Testis (tissue), 3 donors: ENCODE measurements around the gene TFE3. TPM values are rescaled to one million over a fixed set of nuclear protein-coding genes. Genes with fewer than 3 reads are reported as not detected.

Experiments used
- DNase-seq: peaks from one replicate; pipeline ENCODE4 v3.0.0-alpha.2; 2019
- H3K27ac ChIP-seq, 2 donors: fragments of 200-600 bp; sonication (generic); one replicate each; pipeline ENCODE4 v1.5.1; 2019
- H3K27me3 ChIP-seq: fragments of 200-600 bp; sonication (generic); one replicate; pipeline ENCODE4 v1.5.1; 2019
- H3K36me3 ChIP-seq: fragments of 200-600 bp; sonication (generic); one replicate; pipeline ENCODE4 v1.5.1; 2017; ENCODE audit warnings: low read depth; ENCODE audit errors: missing control alignments
- H3K4me1 ChIP-seq: fragments of 200-600 bp; sonication (generic); one replicate; pipeline ENCODE4 v1.5.1; 2019
- H3K4me3 ChIP-seq, 2 donors: fragments of 200-600 bp; sonication (generic); one replicate each; pipeline ENCODE4 v1.5.1; 2017 to 2019
- H3K9me3 ChIP-seq: fragments of 200-600 bp; sonication (generic); one replicate; pipeline ENCODE4 v1.5.1; 2017
- CTCF ChIP-seq, 3 experiments: fragments of 450-650 bp in 2 of 3; fragments of 200-600 bp in 1 of 3; sonication (generic) in 1 of 3; IDR thresholded peaks; one replicate each; pipeline ENCODE4 v1.5.1; 2016 to 2019; ENCODE audit warnings: antibody characterized with exemption in 3 of 3, mild to moderate bottlenecking in 2 of 3, moderate library complexity in 1 of 3
- POLR2A ChIP-seq: fragments of 450-650 bp; IDR thresholded peaks from one replicate; pipeline ENCODE4 v1.6.1; 2017; ENCODE audit warnings: antibody characterized with exemption, mild to moderate bottlenecking, moderate library complexity
- WGBS, 2 donors: methylation state at CpG; one replicate each; pipeline ENCODE4 v1.1.5; 2018; 5-methylcytosine and 5-hydroxymethylcytosine counted together
- intact Hi-C: fragments of 100-400 bp; cut with DNase I; formaldehyde crosslinking; loops from one replicate; pipeline ENCODE4 v1.15.1; 2023; ENCODE audit warnings: low total_unique reads
- polyA plus RNA-seq: library from polyadenylated mRNA; stranded (reverse); fragments of 350-450 nt; fragmentation: Illumina TruSeq; extraction: RNeasy Lipid Tissue Mini Kit (QIAGEN cat#74804); gene quantifications from one replicate; pipeline ENCODE4 v1.2.3, GENCODE V29; 2014; ENCODE audit warnings: low read depth, low replicate concordance; ENCODE audit not compliant: insufficient read depth
- total RNA-seq, 2 donors: library from RNA; depleted of rRNA; stranded (reverse); fragments of >200 nt; gene quantifications; one replicate each; pipeline ENCODE4 v1.2.3, GENCODE V29; 2016

Gene TFE3
- total and polyA plus RNA-seq, 3 donors from 2014 or later = 29.3 to 66.0 (median 53.9) TPM

GRCh38 chrX:49003696-49004095, 39.5 kb downstream of the TFE3 start:
- TF ChIP-seq CTCF (IDR thresholded peaks at IDR 0.05) (no peak), POLR2A (no peak)
- H3K27ac ChIP-seq = no peak overlapping the region
- 50 to 74% methylated on average over 5 of the region's 5 CpGs for WGBS, 2 donors
- intact Hi-C loops = no loop called here
- H3K9me3 ChIP-seq = no peaks in the 10 kb centered on the region
- peaks cover 4% of the 10 kb centered on the region for H3K4me1 ChIP-seq
- no peak for DNase-seq
- no peak overlapping the region for H3K4me3 ChIP-seq
- no peaks in the 10 kb centered on the region for H3K36me3 ChIP-seq
- no peaks in the 10 kb centered on the region for H3K27me3 ChIP-seq

- H3K27me3 ChIP-seq = no peaks in the 10 kb centered on the region
- H3K36me3 ChIP-seq = no peaks in the 10 kb centered on the region
- H3K4me1 ChIP-seq = peaks cover 4% of the 10 kb centered on the region
- WGBS, 2 donors = 0 to 2% methylated on average over 16 to 34 of the region's 38 CpGs
- no peaks in the 10 kb centered on the region for H3K9me3 ChIP-seq
- DNase-seq = peak; percentile 78
- peak within 1 kb of the TSS; percentile 61 to 73 for H3K4me3 ChIP-seq
- peak within 1 kb of the TSS; percentile 84 to 89 for H3K27ac ChIP-seq
- TF ChIP-seq CTCF (IDR thresholded peaks at IDR 0.05) (peak in 1 of 3 experiments; percentile 1), POLR2A (peak; percentile 57)
- intact Hi-C loops = no loop called here
Measured at GRCh38 chrX:49002091-49002935, 40.8 kb downstream of the TFE3 start, which contains the start of gene GRIPAP1. TSS of gene GRIPAP1 (minus strand) at chrX:49002264. CDS start at chrX:49002229, 35 bp downstream.

GRCh38 chrX:49001521-49002090, 41.6 kb downstream of the TFE3 start:
- Histone ChIP-seq H3K4me1 (peaks cover 4% of the 10 kb centered on the region), H3K27me3 (no peaks in the 10 kb centered on the region), H3K36me3 (no peaks in the 10 kb centered on the region), H3K4me3 (peak overlapping the region; percentile 61 to 73), H3K27ac (peak overlapping the region; percentile 84 to 89), H3K9me3 (no peaks in the 10 kb centered on the region)
- peak; percentile 65 for DNase-seq
- intact Hi-C loops = no loop called here
- no peak for TF ChIP-seq POLR2A
- TF ChIP-seq CTCF (IDR thresholded peaks at IDR 0.05) = no peak
- 2% methylated on average over 16 to 17 of the region's 17 CpGs for WGBS, 2 donors

- Histone ChIP-seq H3K27ac (no peak overlapping the region), H3K4me1 (peaks cover 4% of the 10 kb centered on the region), H3K27me3 (no peaks in the 10 kb centered on the region), H3K9me3 (no peaks in the 10 kb centered on the region), H3K36me3 (no peaks in the 10 kb centered on the region), H3K4me3 (no peak overlapping the region)
- peak; percentile 53 for DNase-seq
- no peak for TF ChIP-seq POLR2A
- TF ChIP-seq CTCF (IDR thresholded peaks at IDR 0.05) = no peak
- intact Hi-C loops = no loop called here
- WGBS, 2 donors = 45 to 53% methylated on average over 4 of the region's 4 CpGs
Measured at GRCh38 chrX:49000636-49001035, 42.5 kb downstream of the TFE3 start.
